T-helper 2 cell treated with Interferon-gamma antibody and Interleukin-4, amounts not matched to agents 100 ng/mL and 5 ng/mL, for 36 hours (primary cell): Measurements from ENCODE around the gene SCD5. TPM values are rescaled to one million over a fixed set of nuclear protein-coding genes. Genes with fewer than 3 reads are reported as not detected.

ENCODE experiments used
- intact Hi-C: fragments of 100-400 bp; cut with micrococcal nuclease; formaldehyde crosslinking; loops from one replicate; pipeline ENCODE4 v1.15.1; 2023
- total RNA-seq: library from RNA; stranded (reverse); gene quantifications from 2 replicates; pipeline ENCODE4 v1.2.3, GENCODE V29; 2022

The SCD5 gene
- total RNA-seq, 1 donor from 2014 or later = 0.36 TPM

GRCh38 chr4:82694046-82694445 lies 104.5 kb downstream of the SCD5 start:
- intact Hi-C loops = no loop called here

- intact Hi-C loops = no loop called here
Measured at GRCh38 chr4:82692101-82692780, 106.4 kb downstream of the SCD5 start.

- intact Hi-C loops = no loop called here
Measured at GRCh38 chr4:82691431-82691830, 107.2 kb downstream of the SCD5 start.

GRCh38 chr4:82688091-82688795 lies 110.4 kb downstream of the SCD5 start:
- intact Hi-C loops = no loop called here

- intact Hi-C loops = no loop called here
Measured at GRCh38 chr4:82687531-82687930, 111.1 kb downstream of the SCD5 start.

GRCh38 chr4:82681754-82682153 lies 116.8 kb downstream of the SCD5 start:
- intact Hi-C loops = no loop called here

- intact Hi-C loops = no loop called here
Measured at GRCh38 chr4:82680834-82681233, 117.8 kb downstream of the SCD5 start.

GRCh38 chr4:82679531-82679930 lies 119.1 kb downstream of the SCD5 start:
- intact Hi-C loops = no loop called here

- intact Hi-C loops = no loop called here
Measured at GRCh38 chr4:82678051-82678450, 120.5 kb downstream of the SCD5 start.

GRCh38 chr4:82677327-82677726 lies 121.3 kb downstream of the SCD5 start:
- intact Hi-C loops = no loop called here

- intact Hi-C loops = no loop called here
Measured at GRCh38 chr4:82667761-82668480, 130.7 kb downstream of the SCD5 start.

GRCh38 chr4:82666970-82667665 lies 131.5 kb downstream of the SCD5 start:
- intact Hi-C loops = no loop called here

GRCh38 chr4:82661181-82661992 lies 137.2 kb downstream of the SCD5 start:
- intact Hi-C loops = no loop called here

GRCh38 chr4:82652062-82652461 lies 146.5 kb downstream of the SCD5 start:
- intact Hi-C loops = no loop called here

GRCh38 chr4:82650868-82651267 lies 147.7 kb downstream of the SCD5 start:
- intact Hi-C loops = no loop called here

GRCh38 chr4:82648356-82648755 lies 150.2 kb downstream of the SCD5 start:
- intact Hi-C loops = no loop called here

GRCh38 chr4:82645936-82646565 lies 152.5 kb downstream of the SCD5 start:
- intact Hi-C loops = no loop called here

- intact Hi-C loops = no loop called here
Measured at GRCh38 chr4:82644734-82645126, 153.9 kb downstream of the SCD5 start.

- intact Hi-C loops = no loop called here
Measured at GRCh38 chr4:82643994-82644733, 154.4 kb downstream of the SCD5 start.

GRCh38 chr4:82642331-82642730 lies 156.3 kb downstream of the SCD5 start:
- intact Hi-C loops = no loop called here
